ENCODE measurements around the gene TJP3.
"Not testable (repeated sequence)": the region's sequence is repeated elsewhere in the genome, so short reads cannot be mapped to it uniquely, and the experiment has no call there.

TJP3 gene

GRCh38 chr19:3750211-3750610 lies 42.0 kb downstream of the TJP3 start:
- CTCF ChIA-PET = no interaction called here
- no peak for TF ChIP-seq CTCF (conservative IDR thresholded peaks at IDR 0.05; ENCODE audit: low read depth)
- no peak for DNase-seq (ENCODE audit: low spot score)
- H3K27ac ChIP-seq = no peak overlapping the region
- POLR2A ChIA-PET (ENCODE audit: low non-redundant PET) = no interaction called here

GRCh38 chr19:3751236-3751635 lies 43.1 kb downstream of the TJP3 start:
- ChIA-PET POLR2A (ENCODE audit: low non-redundant PET) (no interaction called here), CTCF (no interaction called here)
- no peak for DNase-seq (ENCODE audit: low spot score)
- TF ChIP-seq CTCF (conservative IDR thresholded peaks at IDR 0.05; ENCODE audit: low read depth) = no peak
- H3K27ac ChIP-seq = no peak overlapping the region

GRCh38 chr19:3752492-3752891 lies 44.3 kb downstream of the TJP3 start:
- CTCF ChIA-PET = interaction anchor here (0.6 kb wide), 1 partner anchor 129 kb away, joined by 3 read pairs; no protein-coding TSS in a partner anchor
- TF ChIP-seq CTCF (conservative IDR thresholded peaks at IDR 0.05; ENCODE audit: low read depth) = no peak
- POLR2A ChIA-PET (ENCODE audit: low non-redundant PET) = no interaction called here
- DNase-seq (ENCODE audit: low spot score) = no peak
- H3K27ac ChIP-seq = no peak overlapping the region

GRCh38 chr19:3753631-3754410 lies 45.6 kb downstream of the TJP3 start:
- DNase-seq (ENCODE audit: low spot score) = no peak
- no peak overlapping the region for H3K27ac ChIP-seq
- ChIA-PET POLR2A (ENCODE audit: low non-redundant PET) (no interaction called here), CTCF (no interaction called here)
- no peak for TF ChIP-seq CTCF (conservative IDR thresholded peaks at IDR 0.05; ENCODE audit: low read depth)

- H3K27ac ChIP-seq; DNase-seq (ENCODE audit: low spot score): not testable (repeated sequence)
- ChIA-PET CTCF (interaction anchor here (0.7 kb wide), 1 partner anchor 90 kb away, joined by 3 read pairs; no protein-coding TSS in a partner anchor), POLR2A (ENCODE audit: low non-redundant PET) (interaction anchor here (0.6 kb wide), 1 partner anchor 555 kb away, joined by 3 read pairs; no protein-coding TSS in a partner anchor)
These were observed 49.5 kb downstream of the TJP3 start for GRCh38 chr19:3757705-3758104.

GRCh38 chr19:3758297-3758696 lies 50.1 kb downstream of the TJP3 start:
- H3K27ac ChIP-seq; DNase-seq (ENCODE audit: low spot score); CTCF ChIA-PET; POLR2A ChIA-PET (ENCODE audit: low non-redundant PET): not testable (repeated sequence)

- peak overlapping the region; percentile 75 for H3K27ac ChIP-seq
- no peak for TF ChIP-seq CTCF (conservative IDR thresholded peaks at IDR 0.05; ENCODE audit: low read depth)
- POLR2A ChIA-PET (ENCODE audit: low non-redundant PET) = no interaction called here
- DNase-seq (ENCODE audit: low spot score) = no peak
- CTCF ChIA-PET = interaction anchor here (0.6 to 0.8 kb wide), 3 partner anchors 21 to 381 kb away, joined by 3 to 5 read pairs (median 3); no protein-coding TSS in a partner anchor
These were observed 51.5 kb downstream of the TJP3 start for GRCh38 chr19:3759482-3760254.
